ENCODE measurements around the gene SLC25A11.

The SLC25A11 gene

GRCh38 chr17:4939796-4940554, at the start of gene SLC25A11, which contains the start of gene RNF167:
TSS of gene SLC25A11 (minus strand) at chr17:4940046. CDS start at chr17:4939910, 136 bp downstream.
TSS of gene RNF167 (plus strand) at chr17:4940268. CDS start at chr17:4940910, 642 bp downstream.
- peak; percentile 100 for DNase-seq (ENCODE audit: low read depth)
- in situ Hi-C loops (cut with HindIII; ENCODE audit: low sequenced_read_pairs): no loop called here
- peak within 1 kb of the TSS; percentile 83 for H3K4me3 ChIP-seq (ENCODE audit: low read depth, low read length)
- TF ChIP-seq CTCF (IDR thresholded peaks at IDR 0.05; ENCODE audit: low read depth, low read length, missing control alignments): no peak

GRCh38 chr17:4987767-4988567, 48.1 kb upstream of the SLC25A11 start:
- TF ChIP-seq CTCF (IDR thresholded peaks at IDR 0.05; ENCODE audit: low read depth, low read length, missing control alignments): no peak
- H3K4me3 ChIP-seq (ENCODE audit: low read depth, low read length): peak overlapping the region; percentile 86
- DNase-seq (ENCODE audit: low read depth): no peak
- in situ Hi-C loops (cut with HindIII; ENCODE audit: low sequenced_read_pairs): no loop called here

GRCh38 chr17:4986951-4987766, 47.3 kb upstream of the SLC25A11 start, which contains the start of gene CAMTA2:
TSS of gene CAMTA2 (minus strand) at chr17:4987675. CDS start at chr17:4986222, 1,453 bp downstream.
- DNase-seq (ENCODE audit: low read depth): no peak
- peak within 1 kb of the TSS; percentile 86 for H3K4me3 ChIP-seq (ENCODE audit: low read depth, low read length)
- in situ Hi-C loops (cut with HindIII; ENCODE audit: low sequenced_read_pairs): no loop called here
- TF ChIP-seq CTCF (IDR thresholded peaks at IDR 0.05; ENCODE audit: low read depth, low read length, missing control alignments): peak; percentile 54

GRCh38 chr17:4986403-4986802, 46.6 kb upstream of the SLC25A11 start:
- no peak for DNase-seq (ENCODE audit: low read depth)
- H3K4me3 ChIP-seq (ENCODE audit: low read depth, low read length): peak overlapping the region; percentile 86
- TF ChIP-seq CTCF (IDR thresholded peaks at IDR 0.05; ENCODE audit: low read depth, low read length, missing control alignments): no peak
- in situ Hi-C loops (cut with HindIII; ENCODE audit: low sequenced_read_pairs): no loop called here

- in situ Hi-C loops (cut with HindIII; ENCODE audit: low sequenced_read_pairs): no loop called here
- no peak for DNase-seq (ENCODE audit: low read depth)
- no peak overlapping the region for H3K4me3 ChIP-seq (ENCODE audit: low read depth, low read length)
- TF ChIP-seq CTCF (IDR thresholded peaks at IDR 0.05; ENCODE audit: low read depth, low read length, missing control alignments): no peak
Measured at GRCh38 chr17:4982305-4982704, 42.5 kb upstream of the SLC25A11 start.

Data from astrocyte of the cerebellum (primary cell).